ENCODE measurements around the gene HES6.

HES6 gene

GRCh38 chr2:238240757-238241711 lies 1.2 kb upstream of the HES6 start:
- POLR2A ChIA-PET: interaction anchor here (2.9 kb wide), 1 partner anchor 38 kb away, joined by 11 read pairs; the partner anchor contains the start of gene ILKAP
- DNase-seq (ENCODE audit: extremely low spot score): peak; percentile 60
- CTCF ChIA-PET: interaction anchor here (0.6 kb wide), 1 partner anchor 544 kb away, joined by 4 read pairs; no protein-coding TSS in a partner anchor
- TF ChIP-seq FOXA1 (IDR thresholded peaks at IDR 0.05) (no peak), FOXM1 (IDR thresholded peaks at IDR 0.05; ENCODE audit: borderline replicate concordance) (no peak), ARNT (IDR thresholded peaks at IDR 0.05) (no peak), BHLHE40 (IDR thresholded peaks at IDR 0.05; ENCODE audit: borderline replicate concordance) (no peak), FOXK2 (IDR thresholded peaks at IDR 0.05) (no peak), LEF1 (IDR thresholded peaks at IDR 0.05; ENCODE audit: borderline replicate concordance) (no peak), TARDBP (IDR thresholded peaks at IDR 0.05) (no peak), SUZ12 (IDR thresholded peaks at IDR 0.05) (no peak), SP1 (IDR thresholded peaks at IDR 0.05) (no peak), ZNF384 (IDR thresholded peaks at IDR 0.05) (no peak), CTBP1 (IDR thresholded peaks at IDR 0.05; ENCODE audit: borderline replicate concordance) (no peak), L3MBTL2 (conservative IDR thresholded peaks at IDR 0.05) (no peak), HDGF (IDR thresholded peaks at IDR 0.05; ENCODE audit: borderline replicate concordance) (no peak)

- ChIA-PET POLR2A (interaction anchor here (0.9 to 2.9 kb wide), 3 partner anchors 9 to 99 kb away, joined by 3 to 11 read pairs (median 3); partner anchors contain the start of gene ILKAP), CTCF (no interaction called here)
- DNase-seq (ENCODE audit: extremely low spot score): peak; percentile 19
- TF ChIP-seq ZNF384 (IDR thresholded peaks at IDR 0.05) (no peak), CTBP1 (IDR thresholded peaks at IDR 0.05; ENCODE audit: borderline replicate concordance) (no peak), SUZ12 (IDR thresholded peaks at IDR 0.05) (no peak), L3MBTL2 (conservative IDR thresholded peaks at IDR 0.05) (no peak), FOXK2 (IDR thresholded peaks at IDR 0.05) (no peak), ARNT (IDR thresholded peaks at IDR 0.05) (no peak), BHLHE40 (IDR thresholded peaks at IDR 0.05; ENCODE audit: borderline replicate concordance) (no peak), LEF1 (IDR thresholded peaks at IDR 0.05; ENCODE audit: borderline replicate concordance) (no peak), FOXM1 (IDR thresholded peaks at IDR 0.05; ENCODE audit: borderline replicate concordance) (no peak), HDGF (IDR thresholded peaks at IDR 0.05; ENCODE audit: borderline replicate concordance) (no peak), ELF4 (IDR thresholded peaks at IDR 0.05) (no peak), NFRKB (IDR thresholded peaks at IDR 0.05) (no peak), SP1 (IDR thresholded peaks at IDR 0.05) (no peak), TARDBP (IDR thresholded peaks at IDR 0.05) (no peak)
- TF ChIP-seq, protein P1, sequence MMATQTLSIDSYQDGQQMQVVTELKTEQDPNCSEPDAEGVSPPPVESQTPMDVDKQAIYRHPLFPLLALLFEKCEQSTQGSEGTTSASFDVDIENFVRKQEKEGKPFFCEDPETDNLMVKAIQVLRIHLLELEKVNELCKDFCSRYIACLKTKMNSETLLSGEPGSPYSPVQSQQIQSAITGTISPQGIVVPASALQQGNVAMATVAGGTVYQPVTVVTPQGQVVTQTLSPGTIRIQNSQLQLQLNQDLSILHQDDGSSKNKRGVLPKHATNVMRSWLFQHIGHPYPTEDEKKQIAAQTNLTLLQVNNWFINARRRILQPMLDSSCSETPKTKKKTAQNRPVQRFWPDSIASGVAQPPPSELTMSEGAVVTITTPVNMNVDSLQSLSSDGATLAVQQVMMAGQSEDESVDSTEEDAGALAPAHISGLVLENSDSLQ (IDR thresholded peaks at IDR 0.05): no peak
Observed at GRCh38 chr2:238239543-238239862, 335 bp downstream of the HES6 start.

- CTCF ChIA-PET: no interaction called here
- DNase-seq (ENCODE audit: extremely low spot score): peak; percentile 44
- POLR2A ChIA-PET: interaction anchor here (0.9 to 2.9 kb wide), 3 partner anchors 10 to 99 kb away, joined by 3 to 11 read pairs (median 3); partner anchors contain the start of gene ILKAP
- peak; percentile 99 for TF ChIP-seq L3MBTL2 (conservative IDR thresholded peaks at IDR 0.05)
- TF ChIP-seq FOXM1 (IDR thresholded peaks at IDR 0.05; ENCODE audit: borderline replicate concordance): no peak
Observed at GRCh38 chr2:238238766-238239542, 884 bp downstream of the HES6 start.

- no peak for TF ChIP-seq SP1 (IDR thresholded peaks at IDR 0.05)
- no peak for DNase-seq (ENCODE audit: extremely low spot score)
- POLR2A ChIA-PET: interaction anchor here (2.9 kb wide), 1 partner anchor 35 kb away, joined by 11 read pairs; the partner anchor contains the start of gene ILKAP
- CTCF ChIA-PET: no interaction called here
Observed at GRCh38 chr2:238238311-238238765, 1.5 kb downstream of the HES6 start.

GRCh38 chr2:238237431-238238135 lies 2.3 kb downstream of the HES6 start:
- ChIA-PET POLR2A (no interaction called here), CTCF (no interaction called here)
- DNase-seq (ENCODE audit: extremely low spot score): no peak
- TF ChIP-seq FOXM1 (IDR thresholded peaks at IDR 0.05; ENCODE audit: borderline replicate concordance) (no peak), HDGF (IDR thresholded peaks at IDR 0.05; ENCODE audit: borderline replicate concordance) (no peak), ARNT (IDR thresholded peaks at IDR 0.05) (no peak), ZNF384 (IDR thresholded peaks at IDR 0.05) (no peak), BHLHE40 (IDR thresholded peaks at IDR 0.05; ENCODE audit: borderline replicate concordance) (no peak), SP1 (IDR thresholded peaks at IDR 0.05) (no peak), FOXK2 (IDR thresholded peaks at IDR 0.05) (no peak), CTBP1 (IDR thresholded peaks at IDR 0.05; ENCODE audit: borderline replicate concordance) (no peak), SUZ12 (IDR thresholded peaks at IDR 0.05) (no peak), TARDBP (IDR thresholded peaks at IDR 0.05) (no peak), L3MBTL2 (conservative IDR thresholded peaks at IDR 0.05) (no peak), ELF4 (IDR thresholded peaks at IDR 0.05) (no peak), FOXA1 (IDR thresholded peaks at IDR 0.05) (no peak), LEF1 (IDR thresholded peaks at IDR 0.05; ENCODE audit: borderline replicate concordance) (no peak), NFRKB (IDR thresholded peaks at IDR 0.05) (no peak)
- TF ChIP-seq, protein P1 (IDR thresholded peaks at IDR 0.05): no peak

All from HEK293T (cell line).